Motor neuron (in vitro differentiated cells): ENCODE measurements around the gene PLXNA4. TPM values are rescaled to one million over a fixed set of nuclear protein-coding genes. Genes with fewer than 3 reads are reported as not detected.

ENCODE experiments used
- ATAC-seq, 8 experiments: fragments of 200-7000 bp; cut with Tn5 transposase; replicated peaks in 6 of 8; 2 replicates each; pipeline ENCODE4 v1.8.0; 2021; ENCODE audit warnings: mild to moderate bottlenecking in 8 of 8, moderate library complexity in 8 of 8
- H3K27ac ChIP-seq, 2 donors: fragments of 250-450 bp; sonication (Bioruptor Pico); 2 replicates each; pipeline ENCODE4 v1.9.0; 2021; ENCODE audit warnings: antibody characterized with exemption in 2 of 2, mild to moderate bottlenecking in 2 of 2, moderate library complexity in 1 of 2
- H3K4me1 ChIP-seq, 2 donors: fragments of 250-450 bp; sonication (Bioruptor Pico); replicated peaks in 1 of 2; 2 replicates each; pipeline ENCODE4 v1.6.1; 2021; ENCODE audit warnings: antibody characterized with exemption in 2 of 2, mild to moderate bottlenecking in 2 of 2, moderate library complexity in 1 of 2
- H3K4me3 ChIP-seq, 5 donors: fragments of 250-450 bp; sonication (Bioruptor Pico); 2 replicates each; pipeline ENCODE4 v1.9.0; 2021; ENCODE audit warnings: antibody characterized with exemption in 5 of 5, mild to moderate bottlenecking in 5 of 5, moderate library complexity in 4 of 5
- WGBS, 10 experiments: fragments of 450-650 bp; shearing (Covaris generic); methylation state at CpG; one replicate each; pipeline ENCODE4 v1.0.0; 2022; 5-methylcytosine and 5-hydroxymethylcytosine counted together
- in situ Hi-C, 9 experiments: fragments of 400-800 bp; cut with MboI; loops; one replicate each; pipeline ENCODE4 v1.15.0; 2021; ENCODE audit warnings: low sequenced_read_pairs in 9 of 9, low pct_unique_long_range_greater_than_20kb in 2 of 9; ENCODE audit not compliant: unreplicated experiment in 9 of 9
- total RNA-seq, 8 experiments: library from RNA; unstranded; fragments of 300-600 nt; gene quantifications; 2 replicates each; pipeline versions ENCODE4 v1.2.3 to v1.2.4, GENCODE V29; 2022

Gene PLXNA4
- total RNA-seq, 8 experiments from 2014 or later, result 0.38 to 8.5 (median 2.6) TPM

DNA sequence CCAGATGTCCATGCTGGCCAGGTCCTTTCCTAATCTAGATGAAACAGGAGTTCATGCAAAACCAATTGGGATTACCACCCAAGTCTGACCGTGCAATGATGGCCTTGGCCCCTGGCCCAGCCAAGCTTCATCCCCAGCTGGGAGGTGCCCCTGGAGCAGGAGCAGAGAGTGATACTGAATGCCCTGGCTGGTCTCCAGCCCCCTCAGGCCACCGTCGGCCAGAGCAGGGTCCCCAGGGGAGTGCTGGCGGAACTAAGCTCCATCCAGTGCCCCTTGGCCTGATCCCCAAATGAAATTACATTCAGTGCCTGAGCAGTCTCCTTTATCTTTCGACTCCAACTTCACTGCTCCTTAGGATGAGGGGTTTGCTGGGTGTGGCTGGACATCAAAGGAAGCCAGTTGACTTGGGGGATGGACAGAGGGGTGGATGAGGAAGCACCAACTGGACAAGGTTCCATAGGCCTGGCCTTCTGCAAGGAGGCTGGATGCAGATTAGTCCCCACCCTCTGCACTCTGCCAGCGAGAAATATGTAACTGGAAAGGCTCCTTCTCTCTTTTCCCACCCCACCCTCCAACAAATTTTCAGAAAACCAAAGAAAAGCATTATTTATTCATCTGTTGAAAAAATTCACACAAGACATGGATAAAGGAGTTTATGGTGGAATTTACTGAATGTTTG lies 275.5 kb downstream of the PLXNA4 start:
- H3K4me3 ChIP-seq, result no peak overlapping the region
- ATAC-seq, result peak in 2 of 8 experiments; percentile 59 to 64
- H3K4me1 ChIP-seq, result peaks cover 0 to 5% of the 10 kb centered on the region in 2 donors
- 0 to 100% (median 40%) methylated on average over 1 to 4 of the region's 6 CpGs; no CpG with 5 or more reads in 1 of the 10 experiments for WGBS, 10 experiments
- in situ Hi-C loops, result loop anchor here in 4 of 9 experiments (25.0 kb wide), 3 partner anchors 262 to 1137 kb away; partner anchors contain the start of gene PLXNA4 (in 3 of the 4)
- no peak overlapping the region for H3K27ac ChIP-seq

DNA sequence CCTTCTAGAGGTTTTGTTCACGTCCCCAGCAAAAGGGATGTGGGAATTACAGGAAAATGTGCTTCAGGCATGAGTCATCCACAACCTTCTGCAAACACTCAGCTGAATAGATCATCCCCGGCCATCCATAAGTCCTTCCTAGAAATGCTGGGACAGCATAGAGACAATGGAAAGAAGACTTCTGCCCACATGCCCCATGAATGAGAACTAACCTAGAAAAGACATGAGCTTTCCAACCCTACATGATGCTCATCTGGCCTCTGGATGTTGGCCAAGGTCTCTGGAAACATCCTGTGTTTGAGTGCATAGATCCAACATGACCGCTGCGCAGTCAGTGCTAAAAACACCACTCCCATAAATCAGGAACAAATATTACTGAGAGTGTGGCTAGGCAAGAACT lies 277.5 kb downstream of the PLXNA4 start:
- 17 to 100% (median 59%) methylated on average over 1 to 4 of the region's 4 CpGs; no CpG with 5 or more reads in 4 of the 10 experiments for WGBS, 10 experiments
- Histone ChIP-seq H3K4me3 (no peak overlapping the region), H3K4me1 (no peaks in the 10 kb centered on the region), H3K27ac (no peak overlapping the region)
- in situ Hi-C loops, result no loop called here
- peak in 7 of 8 experiments; percentile 79 to 94 (median 83) for ATAC-seq

DNA sequence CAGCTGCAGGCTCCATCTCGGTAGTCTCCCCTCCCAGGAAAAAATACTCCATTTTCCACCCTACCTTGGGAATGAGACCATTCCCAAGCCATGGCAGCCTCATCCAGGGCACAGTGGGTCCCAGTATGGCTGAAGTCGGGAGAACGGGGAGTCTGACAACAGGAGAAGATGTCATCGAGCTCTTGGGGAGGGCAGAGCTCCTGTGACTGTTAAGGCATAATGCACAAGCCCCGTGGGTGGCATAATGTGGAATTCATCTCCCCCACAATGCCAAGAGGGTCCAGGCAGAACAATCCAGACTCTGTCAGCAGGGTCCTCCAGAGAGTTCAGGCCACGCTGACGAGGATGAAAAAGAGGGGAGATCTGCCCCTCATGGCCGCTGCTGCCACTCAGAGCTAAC lies 279.4 kb downstream of the PLXNA4 start:
- in situ Hi-C loops, result no loop called here
- H3K27ac ChIP-seq, result no peak overlapping the region
- no peak overlapping the region for H3K4me3 ChIP-seq
- no peaks in the 10 kb centered on the region for H3K4me1 ChIP-seq
- 55 to 90% (median 71%) methylated on average over 2 to 5 of the region's 8 CpGs; no CpG with 5 or more reads in 6 of the 10 experiments for WGBS, 10 experiments
- ATAC-seq, result no peak

DNA sequence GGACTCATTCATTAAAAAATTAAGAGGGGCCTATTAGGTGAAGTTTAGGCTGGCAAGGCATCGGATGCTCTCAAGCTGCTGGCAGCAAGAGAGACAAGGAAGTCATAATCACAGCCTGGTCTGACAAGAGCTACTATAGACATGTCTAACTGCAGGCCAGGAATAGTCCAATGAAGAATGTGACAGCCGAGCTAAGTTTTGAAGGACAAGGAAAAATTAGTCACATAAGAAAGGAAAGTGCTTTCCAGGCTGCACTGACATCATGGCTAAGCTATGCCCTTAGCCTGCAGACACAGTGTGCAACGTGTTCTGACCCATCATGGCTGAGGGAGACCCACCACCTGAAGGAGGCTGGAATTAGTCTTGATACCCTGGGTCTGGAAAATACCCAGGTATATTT lies 281.1 kb downstream of the PLXNA4 start:
- ATAC-seq, result no peak
- in situ Hi-C loops, result no loop called here
- no peak overlapping the region for H3K4me3 ChIP-seq
- H3K4me1 ChIP-seq, result no peaks in the 10 kb centered on the region
- 0 to 88% (median 72%) methylated on average over 1 to 3 of the region's 3 CpGs for whole genome bisulfite sequencing, 10 experiments
- no peak overlapping the region for H3K27ac ChIP-seq

DNA sequence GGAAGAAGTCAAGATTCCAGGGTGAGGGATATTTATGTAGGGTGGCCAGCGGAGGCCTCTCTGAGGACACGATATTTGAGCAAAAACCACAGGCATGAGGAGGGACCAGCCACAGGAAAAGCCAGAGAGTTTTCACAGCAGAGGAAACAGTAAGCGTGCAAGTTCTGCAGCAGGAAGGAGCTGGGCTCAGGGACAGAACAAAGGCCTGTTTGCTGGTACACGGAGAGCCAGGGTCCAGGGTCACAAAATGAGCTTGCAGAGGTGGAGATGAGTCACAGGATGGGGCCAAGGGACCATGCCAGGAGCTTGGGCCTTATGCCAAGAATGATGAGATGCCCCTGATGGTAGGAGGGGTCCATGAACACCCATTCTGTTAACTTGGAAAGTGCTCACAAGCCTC lies 283.5 kb downstream of the PLXNA4 start:
- 33 to 100% (median 68%) methylated on average over 1 to 4 of the region's 4 CpGs; no CpG with 5 or more reads in 3 of the 10 experiments for WGBS, 10 experiments
- no peak for ATAC-seq

DNA sequence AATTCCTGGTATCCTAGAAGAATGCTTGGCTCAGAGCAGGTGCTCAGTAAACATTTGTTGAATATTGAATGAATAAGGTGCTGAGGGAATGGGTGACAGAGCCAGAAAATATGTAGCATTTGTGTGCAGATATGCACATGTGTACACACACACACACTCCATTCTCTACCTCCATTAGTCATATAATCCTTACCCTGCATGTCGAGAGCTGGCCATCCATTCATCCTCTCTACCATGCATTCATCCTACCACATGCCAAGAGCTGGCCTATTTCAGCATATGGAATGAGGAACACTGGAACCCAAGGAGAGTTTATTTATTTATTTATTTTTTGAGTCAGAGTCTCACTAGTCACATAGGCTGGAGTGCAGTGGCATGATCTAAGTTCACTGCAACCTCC lies 284.8 kb downstream of the PLXNA4 start:
- ATAC-seq, result no peak
- Histone ChIP-seq H3K4me3 (no peak overlapping the region), H3K4me1 (no peaks in the 10 kb centered on the region), H3K27ac (no peak overlapping the region)
- in situ Hi-C loops, result no loop called here
- WGBS, 10 experiments, result 17 to 91% (median 86%) methylated on average over 1 of the region's 1 CpG; no CpG with 5 or more reads in 5 of the 10 experiments

More for the DNA sequence above, 283.5 kb downstream of the PLXNA4 start:
- H3K4me1 ChIP-seq, result no peaks in the 10 kb centered on the region
- H3K27ac ChIP-seq, result no peak overlapping the region
- H3K4me3 ChIP-seq, result no peak overlapping the region
- in situ Hi-C loops, result no loop called here

DNA sequence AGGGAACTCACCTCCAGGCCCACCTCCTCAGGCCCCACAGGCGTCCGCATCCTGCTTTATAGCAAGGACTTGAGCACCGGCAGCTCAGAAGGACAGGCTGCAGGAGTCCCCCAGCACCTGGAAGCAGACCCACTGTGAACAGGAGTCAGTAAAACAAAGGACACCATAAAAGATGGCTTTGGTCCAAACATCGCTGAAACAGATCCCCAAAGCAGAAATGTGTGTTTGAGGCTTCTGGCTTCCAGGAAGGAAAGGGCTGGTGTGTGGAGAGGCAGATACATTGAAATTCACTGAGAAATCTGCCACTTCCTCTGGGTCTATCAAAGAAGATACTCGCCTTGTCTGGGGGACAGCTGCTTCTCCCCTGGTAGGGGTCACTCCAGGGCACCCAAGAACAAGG lies 286.2 kb downstream of the PLXNA4 start:
- no peaks in the 10 kb centered on the region for H3K4me1 ChIP-seq
- in situ Hi-C loops, result no loop called here
- H3K4me3 ChIP-seq, result no peak overlapping the region
- WGBS, 10 experiments, result 60 to 100% (median 87%) methylated on average over 1 to 5 of the region's 5 CpGs; no CpG with 5 or more reads in 4 of the 10 experiments
- no peak for ATAC-seq
- H3K27ac ChIP-seq, result no peak overlapping the region

DNA sequence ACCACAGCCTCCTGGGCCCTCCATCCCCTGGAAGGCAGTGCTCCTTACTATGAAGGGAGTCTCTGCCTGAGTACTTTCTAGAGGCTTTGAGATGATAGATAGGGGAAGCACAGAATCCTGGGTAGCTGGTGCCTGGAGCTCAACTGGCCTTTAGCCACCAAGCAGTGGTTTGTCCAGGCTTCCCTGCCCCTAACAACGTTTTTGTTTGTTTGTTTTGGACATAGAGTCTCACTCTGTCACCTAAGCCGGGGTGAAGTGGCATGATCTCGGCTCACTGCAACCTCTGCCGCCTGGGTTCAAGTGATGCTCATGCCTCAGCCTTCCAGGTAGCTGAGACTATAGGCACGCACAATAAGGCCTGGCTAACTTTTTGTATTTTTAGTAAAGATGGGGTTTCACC lies 289.4 kb downstream of the PLXNA4 start:
- WGBS, 10 experiments, result 60 to 100% (median 92%) methylated on average over 1 to 3 of the region's 5 CpGs; no CpG with 5 or more reads in 3 of the 10 experiments
- no peak overlapping the region for H3K27ac ChIP-seq
- in situ Hi-C loops, result no loop called here
- H3K4me3 ChIP-seq, result no peak overlapping the region
- no peak for ATAC-seq
- H3K4me1 ChIP-seq, result no peaks in the 10 kb centered on the region

DNA sequence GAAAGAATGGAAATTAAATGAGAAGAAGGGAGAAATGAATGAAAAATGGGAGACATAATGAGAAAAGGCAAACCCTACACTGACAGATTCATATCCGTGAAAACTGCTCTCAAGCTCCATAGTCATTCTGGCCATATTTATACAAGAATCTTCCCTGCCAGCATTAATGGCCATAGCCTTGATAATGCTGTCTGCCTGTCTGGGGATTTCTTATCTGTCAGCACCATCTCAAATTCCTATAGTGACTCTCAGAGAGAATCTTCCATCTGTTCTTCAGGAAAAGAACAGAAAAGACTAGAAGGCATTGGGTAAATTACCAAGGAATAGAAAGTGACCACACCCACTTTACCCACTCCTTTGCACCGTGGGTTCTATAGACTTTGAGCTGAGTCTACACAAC lies 295.9 kb downstream of the PLXNA4 start:
- no peak for ATAC-seq
- 52 to 100% (median 80%) methylated on average over 1 to 2 of the region's 2 CpGs; no CpG with 5 or more reads in 1 of the 10 experiments for WGBS, 10 experiments
- Histone ChIP-seq H3K4me1 (peaks cover 11 to 13% of the 10 kb centered on the region in 2 donors), H3K27ac (no peak overlapping the region), H3K4me3 (no peak overlapping the region)
- in situ Hi-C loops, result no loop called here

DNA sequence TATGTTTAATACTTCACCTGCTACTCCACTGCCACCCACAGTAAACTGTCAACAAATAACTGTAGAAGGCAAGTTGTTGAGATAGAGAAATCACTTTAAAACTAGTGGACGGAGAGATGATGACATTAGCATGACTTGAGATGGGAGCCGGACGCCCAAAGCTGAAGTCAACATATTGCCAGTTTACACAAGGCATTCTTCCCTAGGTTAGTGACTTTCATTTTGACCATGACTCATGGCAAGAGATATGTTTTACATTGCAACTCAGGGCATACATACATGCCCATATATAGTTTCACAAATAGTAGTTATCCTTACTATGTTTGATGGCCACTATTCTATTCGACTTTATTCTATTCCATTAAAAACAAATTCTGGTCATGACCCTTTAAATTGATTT lies 296.6 kb downstream of the PLXNA4 start:
- in situ Hi-C loops, result no loop called here
- 63 to 100% (median 85%) methylated on average over 1 to 4 of the region's 4 CpGs; no CpG with 5 or more reads in 1 of the 10 experiments for WGBS, 10 experiments
- Histone ChIP-seq H3K4me1 (peaks cover 11 to 13% of the 10 kb centered on the region in 2 donors), H3K4me3 (no peak overlapping the region), H3K27ac (no peak overlapping the region)
- ATAC-seq, result no peak

DNA sequence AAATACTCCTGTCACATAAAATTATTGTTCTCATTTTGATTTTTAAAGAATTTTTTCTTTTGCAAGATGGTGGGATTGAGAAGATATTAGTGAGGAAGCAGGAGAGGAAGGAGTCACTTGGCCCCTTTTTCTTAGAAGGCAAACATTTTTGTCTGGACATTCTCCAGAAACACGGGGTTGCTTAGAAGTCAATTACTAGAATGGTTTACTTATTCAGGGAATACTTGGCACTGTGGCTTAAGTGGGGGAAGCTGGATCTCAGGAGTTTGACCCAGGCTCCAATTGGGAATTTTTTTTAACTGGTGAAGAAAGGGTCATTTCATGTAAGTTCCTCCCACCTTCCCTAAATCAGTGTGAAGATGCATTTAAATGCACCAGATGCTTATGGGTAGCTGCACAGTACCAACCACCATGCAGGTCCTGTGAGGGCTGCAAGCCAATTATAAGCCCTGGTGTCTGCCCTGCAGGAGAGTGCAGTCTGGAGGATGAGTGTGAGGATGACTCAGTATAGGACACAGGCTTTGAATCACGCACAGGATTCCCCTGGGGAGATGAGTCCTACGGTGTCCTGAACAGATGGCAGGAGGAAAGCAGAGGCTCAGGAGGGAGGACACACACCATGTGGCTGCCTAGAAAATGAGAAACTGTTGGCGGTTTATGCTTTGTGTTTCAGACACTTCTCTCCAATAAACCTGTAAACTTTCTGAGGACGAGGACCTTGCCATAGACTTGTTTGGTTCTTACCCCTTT lies 299.1 kb downstream of the PLXNA4 start:
- H3K4me3 ChIP-seq, result no peak overlapping the region
- ATAC-seq, result peak in 7 of 8 experiments; percentile 44 to 80 (median 57)
- H3K4me1 ChIP-seq, result peaks cover 11 to 13% of the 10 kb centered on the region in 2 donors
- in situ Hi-C loops, result no loop called here
- WGBS, 10 experiments, result 0 to 81% (median 48%) methylated on average over 3 to 5 of the region's 5 CpGs; no CpG with 5 or more reads in 2 of the 10 experiments
- H3K27ac ChIP-seq, result no peak overlapping the region

DNA sequence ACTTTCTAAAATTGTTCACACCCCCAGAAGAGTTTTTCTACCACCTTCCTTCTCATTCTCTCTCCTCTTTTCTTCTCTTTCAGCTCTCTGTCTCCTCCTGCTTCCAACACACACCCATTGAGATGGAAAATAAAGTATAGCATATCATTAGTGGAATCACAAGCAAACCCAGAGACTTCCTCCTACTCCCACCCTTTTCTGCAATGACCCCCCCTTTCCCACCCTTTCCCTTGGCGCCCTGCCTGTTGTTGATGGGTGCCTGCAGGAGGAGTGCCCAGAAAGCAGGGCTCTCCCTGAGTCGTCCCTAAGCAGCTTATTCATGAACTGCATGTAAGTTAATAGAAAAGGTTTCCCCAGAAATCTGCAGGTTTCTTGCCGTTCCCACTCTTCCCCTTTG lies 300.0 kb downstream of the PLXNA4 start:
- peaks cover 11 to 13% of the 10 kb centered on the region in 2 donors for H3K4me1 ChIP-seq
- in situ Hi-C loops, result no loop called here
- peak in 3 of 8 experiments; percentile 7 to 54 (median 28) for ATAC-seq
- 0 to 100% (median 42%) methylated on average over 1 to 3 of the region's 3 CpGs; no CpG with 5 or more reads in 4 of the 10 experiments for WGBS, 10 experiments
- no peak overlapping the region for H3K27ac ChIP-seq
- H3K4me3 ChIP-seq, result no peak overlapping the region
